HG03575 (cell line): Measurements from ENCODE around the gene FOXRED1.
A peak's percentile ranks its signal among the peaks of the same experiment; 100 is the strongest.

ENCODE experiments used
- ATAC-seq: cut with Tn5 transposase; IDR thresholded peaks from one replicate; pipeline ENCODE4 v1.9.1; 2021; ENCODE audit not compliant: unreplicated experiment, insufficient number of reproducible peaks, low FRiP score; ENCODE audit errors: extremely low read depth

Gene FOXRED1

DNA sequence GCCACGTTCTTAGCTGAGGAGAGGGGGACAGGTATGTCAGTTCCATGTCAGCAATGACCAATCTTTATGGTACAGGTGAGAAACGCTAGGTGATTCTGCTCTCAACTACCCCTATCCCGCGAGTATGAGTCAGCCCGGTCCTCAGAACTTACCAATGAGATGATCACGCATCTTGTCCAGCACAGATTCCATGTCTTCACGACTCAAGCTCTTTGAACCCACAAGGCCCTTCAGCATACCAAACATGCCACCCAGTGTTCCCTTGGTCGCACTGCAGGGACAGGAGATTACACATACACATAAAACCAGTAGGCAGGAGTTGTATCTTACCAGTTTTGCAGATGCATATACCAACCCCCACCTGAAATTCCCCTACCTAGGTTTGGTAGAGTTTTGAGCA is 3.1 kb upstream of the FOXRED1 start:
- no peak for ATAC-seq

- no peak for ATAC-seq
Observed at GRCh38 chr11:126267650-126268049, 1.3 kb upstream of the FOXRED1 start.

- no peak for ATAC-seq
Observed at GRCh38 chr11:126268361-126268707, 620 bp upstream of the FOXRED1 start.

- no peak for ATAC-seq
Observed at GRCh38 chr11:126277322-126277721, 8.4 kb downstream of the FOXRED1 start.

GRCh38 chr11:126277780-126278179 is 8.8 kb downstream of the FOXRED1 start:
- ATAC-seq: no peak

DNA sequence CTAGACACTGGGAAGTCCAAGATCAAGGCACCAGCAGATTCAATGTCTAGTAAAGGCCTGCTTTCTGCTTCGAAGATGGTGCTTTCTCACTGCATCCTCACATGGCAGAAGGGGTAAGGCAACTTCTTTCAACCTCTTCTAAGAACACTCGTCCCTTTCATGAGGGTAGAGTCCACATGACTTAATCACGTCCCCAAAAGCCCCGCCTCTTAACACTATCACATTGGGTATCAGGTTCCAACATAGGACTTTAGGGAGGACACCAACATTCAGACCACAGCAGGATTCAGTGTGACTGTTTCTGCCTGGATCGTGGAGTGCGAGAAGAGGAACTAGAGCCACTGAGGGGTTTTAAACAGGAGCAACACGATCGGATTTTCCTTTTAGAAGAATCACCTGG is 10.2 kb downstream of the FOXRED1 start:
- no peak for ATAC-seq

GRCh38 chr11:126280595-126280994 is 11.6 kb downstream of the FOXRED1 start:
- ATAC-seq: no peak

DNA sequence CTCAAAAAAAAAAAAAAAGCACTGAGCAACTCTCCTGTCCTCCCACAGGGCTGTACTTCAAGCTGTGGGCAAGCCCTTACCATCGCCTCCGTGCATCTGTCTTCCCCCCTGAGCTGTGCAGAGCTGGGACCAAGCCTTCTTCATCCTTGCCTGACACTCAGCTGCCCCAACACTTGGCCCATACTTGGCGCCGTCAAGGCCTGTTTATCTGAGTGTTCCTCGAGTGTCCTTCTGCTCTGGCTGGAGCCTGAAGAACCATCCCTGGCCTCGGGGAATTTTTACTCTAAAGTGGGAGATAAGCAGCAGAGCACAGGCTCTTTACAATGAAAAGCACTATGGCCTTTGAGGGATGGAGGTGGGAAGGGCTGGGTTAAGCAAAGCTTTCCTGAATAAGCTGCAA is 12.3 kb downstream of the FOXRED1 start:
- ATAC-seq: no peak

DNA sequence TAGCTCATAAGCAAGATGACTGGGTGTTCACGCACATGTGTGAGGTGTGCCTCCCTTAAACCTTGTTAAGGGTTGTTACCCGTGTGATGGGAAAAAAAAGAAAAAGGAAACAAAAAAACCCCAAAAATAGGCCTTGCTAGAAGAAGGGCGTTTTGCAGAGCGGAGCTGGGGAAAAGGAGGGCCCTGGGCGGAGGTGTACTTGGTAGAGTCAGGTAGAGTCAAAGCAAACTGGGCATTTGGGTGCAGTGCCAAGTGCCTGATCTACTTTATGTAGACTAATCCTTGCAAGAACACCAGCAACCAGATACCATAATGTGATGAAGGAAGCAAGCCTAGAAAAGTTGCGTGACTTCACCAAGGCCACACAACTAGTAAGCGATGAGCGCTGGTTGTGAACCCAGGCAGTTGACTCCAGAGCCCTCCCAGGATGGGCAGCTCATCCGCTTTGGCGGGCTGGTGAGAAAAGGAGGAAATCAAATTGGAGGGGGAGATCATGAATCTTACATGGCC is 12.8 kb downstream of the FOXRED1 start:
- ATAC-seq: no peak

GRCh38 chr11:126282361-126282735 is 13.4 kb downstream of the FOXRED1 start:
- no peak for ATAC-seq

DNA sequence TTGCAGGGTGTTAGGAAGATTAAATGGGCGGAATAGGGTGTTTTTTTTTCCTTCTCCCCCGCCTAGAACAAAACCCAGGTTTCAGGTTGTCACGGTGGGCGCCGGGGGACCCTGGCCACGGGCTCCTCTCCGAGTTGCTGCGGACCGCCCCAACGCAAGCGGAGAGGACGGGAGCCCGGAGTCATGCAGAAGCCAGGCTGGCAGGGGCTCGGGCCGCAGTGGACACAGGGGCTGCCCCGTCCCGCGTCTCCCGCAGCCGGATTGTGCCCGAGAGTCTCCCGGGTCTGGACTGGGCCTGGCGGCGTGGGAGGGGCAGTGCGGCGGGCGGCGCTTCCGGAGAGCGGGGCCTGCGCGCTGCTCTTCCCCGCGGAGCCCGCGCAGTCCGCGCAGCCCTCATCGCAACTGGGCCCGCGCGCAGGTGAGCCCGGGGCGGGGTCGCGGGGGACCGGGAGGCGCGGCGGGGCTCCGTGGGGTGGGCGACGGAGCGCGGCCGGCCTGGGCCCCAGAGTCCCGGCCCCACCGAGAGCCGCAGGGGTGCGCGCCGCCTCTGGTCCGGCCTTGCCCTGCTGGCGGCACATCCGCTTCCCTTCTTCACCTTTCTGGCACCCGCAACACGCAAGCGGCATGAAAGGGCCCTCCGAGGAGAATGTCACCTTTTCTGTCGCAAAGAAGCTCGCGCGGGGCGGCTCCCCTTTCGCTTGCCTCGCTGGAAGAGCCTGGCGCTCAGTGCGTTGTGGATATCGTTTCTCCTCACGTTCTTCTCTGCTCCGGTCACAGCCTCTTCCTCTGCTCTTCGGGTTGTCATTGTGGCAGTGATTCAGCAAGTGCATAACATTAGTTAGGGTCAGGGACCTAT is 14.0 kb downstream of the FOXRED1 start, which contains the start of gene TIRAP:
TIRAP (plus strand) TSS at position 358 of the 856 bp plus-strand sequence. CDS start 7,802 bp downstream, outside the sequence.
- no peak for ATAC-seq

DNA sequence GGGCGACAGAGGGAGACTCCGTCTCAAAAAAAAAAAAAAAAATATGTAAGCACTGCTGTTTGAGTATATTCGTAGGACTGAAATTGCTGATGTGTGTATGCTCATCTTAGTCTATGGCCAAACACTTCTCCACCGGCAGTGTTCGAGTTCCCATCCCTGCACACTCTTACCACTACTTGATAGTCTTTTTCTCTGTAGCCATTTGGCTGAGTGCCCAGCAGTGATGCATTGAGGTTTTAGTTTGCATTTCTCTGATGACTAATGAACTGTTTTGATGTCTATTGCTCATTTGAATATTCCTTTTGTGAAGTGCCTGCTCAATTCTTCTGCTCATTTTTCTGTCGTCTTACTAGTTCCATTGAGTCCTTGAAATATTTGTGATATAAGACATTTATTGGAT is 15.9 kb downstream of the FOXRED1 start:
- no peak for ATAC-seq

DNA sequence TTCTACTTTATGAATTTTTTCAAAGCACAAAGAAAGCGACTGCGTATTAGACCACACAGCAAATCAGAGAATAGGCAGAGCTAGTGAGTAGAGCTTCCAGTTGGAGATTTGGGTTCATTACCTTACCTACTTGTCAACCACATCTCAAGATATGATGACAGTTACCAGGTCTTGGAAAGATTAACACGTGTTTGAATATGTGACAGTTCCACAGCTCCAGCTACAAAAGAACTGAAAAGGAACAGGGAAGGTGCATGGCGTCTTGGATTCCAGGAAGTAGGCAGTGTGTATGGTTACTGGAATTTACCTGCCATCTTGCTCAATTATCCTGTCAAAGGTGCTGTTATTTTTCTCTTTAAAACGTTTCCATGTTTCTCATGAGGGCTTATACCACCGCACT is 19.3 kb downstream of the FOXRED1 start:
- ATAC-seq: no peak

GRCh38 chr11:126290887-126291286 is 21.9 kb downstream of the FOXRED1 start:
- no peak for ATAC-seq

DNA sequence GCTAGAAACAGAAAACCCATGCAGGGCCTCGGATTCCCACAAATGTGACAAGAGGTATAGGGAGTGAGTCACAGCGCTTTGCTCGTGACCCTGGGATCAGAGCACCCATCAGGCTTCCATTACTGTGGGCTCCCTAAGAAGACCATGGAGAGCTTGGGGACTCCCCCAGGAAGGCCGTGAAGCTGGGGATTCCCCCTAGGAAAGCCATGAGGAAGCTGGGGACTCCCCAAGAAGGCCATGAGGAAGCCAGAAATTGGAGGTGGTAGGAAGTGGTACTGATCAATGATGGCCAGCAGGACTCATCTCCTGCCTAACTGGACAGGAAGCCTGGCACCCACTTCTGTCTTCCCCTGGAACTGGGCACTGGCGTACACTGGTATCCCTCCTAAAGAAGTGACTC is 24.8 kb downstream of the FOXRED1 start:
- ATAC-seq: no peak

DNA sequence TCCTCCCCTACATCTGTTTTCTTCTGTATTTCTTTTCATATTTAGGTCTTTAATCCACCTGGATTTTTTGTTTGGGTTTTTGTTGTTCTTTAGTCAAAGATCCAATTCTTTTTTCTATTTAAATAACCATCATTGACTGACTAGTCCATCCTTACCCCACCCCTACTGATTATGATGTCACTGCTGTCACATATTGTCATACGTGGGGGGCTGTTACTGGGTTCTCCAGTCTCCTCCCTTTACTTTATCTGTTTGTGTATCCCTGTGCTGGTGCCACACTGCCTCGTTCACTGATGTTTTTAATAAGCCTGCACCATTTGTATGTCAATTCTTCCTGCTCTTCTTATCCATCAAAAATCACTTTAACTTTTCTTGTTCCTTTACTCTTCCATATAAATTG is 28.1 kb downstream of the FOXRED1 start:
- ATAC-seq: no peak

GRCh38 chr11:126303623-126304456 is 34.9 kb downstream of the FOXRED1 start, which contains the start of gene DCPS:
Gene DCPS (plus strand): TSS chr11:126304060. CDS start chr11:126304081, 21 bp downstream.
- ATAC-seq: peak; percentile 73

GRCh38 chr11:126304457-126305075 is 35.6 kb downstream of the FOXRED1 start:
- no peak for ATAC-seq

DNA sequence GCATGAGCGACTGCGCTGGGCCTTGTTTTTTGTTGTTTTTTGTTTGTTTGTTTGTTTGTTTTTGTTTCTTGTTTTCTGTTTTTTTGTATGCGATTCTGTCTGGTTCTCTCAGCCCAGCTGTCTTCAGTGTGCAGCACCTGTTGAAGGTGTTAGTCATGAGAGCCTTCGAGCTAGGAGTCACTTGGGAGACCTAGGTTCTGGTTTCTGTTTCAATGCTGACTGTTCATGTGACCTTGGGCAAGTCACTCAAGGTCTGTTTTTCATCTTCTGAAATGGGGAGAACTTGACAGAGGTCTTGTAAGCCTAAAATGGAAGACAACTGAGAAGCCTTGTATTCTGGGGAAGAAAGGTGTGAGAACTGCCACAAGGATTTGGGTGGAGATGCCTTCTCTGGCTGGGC is 36.7 kb downstream of the FOXRED1 start:
- ATAC-seq: no peak
